ENCODE data around the gene MSI2.
A peak's percentile ranks its signal among the peaks of the same experiment; 100 is the strongest.

The MSI2 gene

DNA sequence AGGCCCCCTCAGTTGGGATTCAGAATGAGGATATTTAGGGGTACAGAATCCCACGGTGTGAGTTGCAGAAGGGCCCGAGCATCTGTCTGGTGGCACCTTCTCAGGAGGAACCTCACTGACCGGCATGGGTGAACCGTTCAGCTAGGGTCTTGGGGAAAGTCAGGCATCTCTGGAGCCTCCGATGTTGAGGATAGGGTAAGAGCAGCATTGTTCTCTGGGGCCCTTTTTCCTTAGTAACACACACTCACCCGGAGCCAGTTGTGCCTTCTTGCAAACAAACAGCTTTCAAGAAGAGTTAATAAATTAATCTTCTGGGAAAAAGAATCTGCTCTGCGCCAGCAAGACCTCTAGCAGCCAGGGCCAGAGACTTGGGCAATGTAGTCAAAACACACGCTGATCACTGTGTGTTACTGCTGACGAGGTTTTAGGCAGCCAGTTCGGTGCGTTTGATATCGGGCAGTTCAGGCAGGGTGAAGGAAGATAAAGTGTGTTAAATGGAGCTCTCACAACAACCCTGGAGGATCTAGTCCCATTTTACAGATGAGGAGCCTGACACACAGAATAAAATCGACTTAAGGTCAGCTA, 48.9 kb downstream of the MSI2 start:
- H3K9ac ChIP-seq (ENCODE audit: low read depth, low read length, poor library complexity) = no peak overlapping the region
- peaks cover 7 to 92% of the 10 kb centered on the region in 2 donors for H3K36me3 ChIP-seq (replicated peaks in 1 of 2; ENCODE audit: control insufficient read depth in 2 of 2, insufficient read depth in 2 of 2, low read length in 2 of 2)
- no peak overlapping the region for H2AFZ ChIP-seq (ENCODE audit: low read length)
- H3K14ac ChIP-seq (ENCODE audit: low read length) = no peak overlapping the region
- no peaks in the 10 kb centered on the region for H3K27me3 ChIP-seq (ENCODE audit: control insufficient read depth in 3 of 3, insufficient read depth in 3 of 3, low read depth in 1 of 3, low read length in 3 of 3)
- no peak overlapping the region for H2BK120ac ChIP-seq (ENCODE audit: low read depth, low read length)
- H4K8ac ChIP-seq (ENCODE audit: low read depth, low read length) = no peak overlapping the region
- H3K4ac ChIP-seq (ENCODE audit: low read length) = no peak overlapping the region
- H3K18ac ChIP-seq (ENCODE audit: low read length) = no peak overlapping the region
- peaks cover 0 to 14% of the 10 kb centered on the region in 2 donors for H3K4me1 ChIP-seq (ENCODE audit: control insufficient read depth in 2 of 2, insufficient read depth in 1 of 2, low read depth in 1 of 2, low read length in 2 of 2)
- DNase-seq (ENCODE audit: low spot score) = no peak
- no peak overlapping the region for H2BK15ac ChIP-seq (ENCODE audit: low read length)
- H2AK5ac ChIP-seq (ENCODE audit: low read depth, low read length) = no peak overlapping the region
- no peak overlapping the region for H3K27ac ChIP-seq (replicated peaks; ENCODE audit: low read length)
- H3K79me1 ChIP-seq (ENCODE audit: low read depth, low read length) = peaks cover 8% of the 10 kb centered on the region
- no peak overlapping the region for H3K4me2 ChIP-seq (ENCODE audit: insufficient read depth, low read length, poor library complexity, severe bottlenecking)
- H2BK12ac ChIP-seq (ENCODE audit: low read length) = no peak overlapping the region
- H2BK5ac ChIP-seq (ENCODE audit: low read length) = no peak overlapping the region
- no peak overlapping the region for H3K23ac ChIP-seq (ENCODE audit: low read depth, low read length, poor library complexity)
- no peak overlapping the region for H3K4me3 ChIP-seq (ENCODE audit: low read length in 2 of 2)
- H3K9me3 ChIP-seq (replicated peaks in 1 of 2; ENCODE audit: control insufficient read depth in 2 of 2, insufficient read depth in 1 of 2, low read depth in 1 of 2, low read length in 2 of 2) = peaks cover 0 to 21% of the 10 kb centered on the region in 2 donors
- no CpG with 5 or more reads among the region's 13 CpGs for WGBS, 2 donors (ENCODE audit: extremely low coverage in 2 of 2, insufficient read length in 2 of 2, insufficient replicate concordance in 1 of 2)
- H4K91ac ChIP-seq (ENCODE audit: low read depth, low read length, poor library complexity) = no peak overlapping the region

DNA sequence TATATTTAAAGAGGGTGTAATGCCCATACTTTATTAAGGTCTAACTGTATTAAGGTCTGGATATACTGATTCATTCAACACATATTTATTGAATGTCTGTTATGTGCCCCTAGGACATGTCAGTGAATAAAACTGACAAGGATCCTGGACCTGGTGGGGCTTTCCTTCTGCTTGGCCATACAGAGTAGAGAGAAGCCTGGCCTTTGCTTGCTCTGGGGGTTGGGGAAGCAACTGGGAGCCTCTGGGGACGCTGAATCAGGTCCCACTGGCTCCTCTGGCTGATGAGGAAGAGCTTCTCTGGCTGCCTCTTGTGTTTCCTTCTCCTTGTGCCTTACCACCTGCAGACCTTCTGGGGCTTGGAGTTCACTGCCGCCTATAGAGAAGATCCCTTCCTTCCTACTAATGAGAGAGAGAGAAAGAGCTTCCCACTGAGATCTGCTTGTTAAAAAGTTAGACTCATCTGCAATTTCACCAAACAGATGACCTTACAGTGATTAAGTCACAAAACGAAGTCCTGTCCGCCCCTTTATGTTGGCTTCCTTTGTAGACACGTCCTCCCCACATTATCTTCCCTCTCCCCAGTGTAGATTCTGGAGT, 49.7 kb downstream of the MSI2 start:
- no CpG with 5 or more reads among the region's 5 CpGs for WGBS, 2 donors (ENCODE audit: extremely low coverage in 2 of 2, insufficient read length in 2 of 2, insufficient replicate concordance in 1 of 2)
- no peak overlapping the region for H3K4me2 ChIP-seq (ENCODE audit: insufficient read depth, low read length, poor library complexity, severe bottlenecking)
- peaks cover 8% of the 10 kb centered on the region for H3K79me1 ChIP-seq (ENCODE audit: low read depth, low read length)
- peaks cover 0 to 14% of the 10 kb centered on the region in 2 donors for H3K4me1 ChIP-seq (ENCODE audit: control insufficient read depth in 2 of 2, insufficient read depth in 1 of 2, low read depth in 1 of 2, low read length in 2 of 2)
- no peak overlapping the region for H4K8ac ChIP-seq (ENCODE audit: low read depth, low read length)
- no peaks in the 10 kb centered on the region for H3K27me3 ChIP-seq (ENCODE audit: control insufficient read depth in 3 of 3, insufficient read depth in 3 of 3, low read depth in 1 of 3, low read length in 3 of 3)
- H3K27ac ChIP-seq (replicated peaks; ENCODE audit: low read length) = no peak overlapping the region
- H3K9ac ChIP-seq (ENCODE audit: low read depth, low read length, poor library complexity) = no peak overlapping the region
- no peak overlapping the region for H3K18ac ChIP-seq (ENCODE audit: low read length)
- peaks cover 0 to 13% of the 10 kb centered on the region in 2 donors for H3K9me3 ChIP-seq (replicated peaks in 1 of 2; ENCODE audit: control insufficient read depth in 2 of 2, insufficient read depth in 1 of 2, low read depth in 1 of 2, low read length in 2 of 2)
- no peak overlapping the region for H3K23ac ChIP-seq (ENCODE audit: low read depth, low read length, poor library complexity)
- H2BK5ac ChIP-seq (ENCODE audit: low read length) = no peak overlapping the region
- H3K4me3 ChIP-seq (ENCODE audit: low read length in 2 of 2) = no peak overlapping the region
- no peak for DNase-seq (ENCODE audit: low spot score)
- H2BK120ac ChIP-seq (ENCODE audit: low read depth, low read length) = no peak overlapping the region
- no peak overlapping the region for H2BK15ac ChIP-seq (ENCODE audit: low read length)
- no peak overlapping the region for H2AK5ac ChIP-seq (ENCODE audit: low read depth, low read length)
- no peak overlapping the region for H3K4ac ChIP-seq (ENCODE audit: low read length)
- H3K36me3 ChIP-seq (replicated peaks in 1 of 2; ENCODE audit: control insufficient read depth in 2 of 2, insufficient read depth in 2 of 2, low read length in 2 of 2) = peaks cover 9 to 91% of the 10 kb centered on the region in 2 donors
- H2AFZ ChIP-seq (ENCODE audit: low read length) = no peak overlapping the region
- H2BK12ac ChIP-seq (ENCODE audit: low read length) = no peak overlapping the region
- H3K14ac ChIP-seq (ENCODE audit: low read length) = no peak overlapping the region
- H4K91ac ChIP-seq (ENCODE audit: low read depth, low read length, poor library complexity) = no peak overlapping the region

DNA sequence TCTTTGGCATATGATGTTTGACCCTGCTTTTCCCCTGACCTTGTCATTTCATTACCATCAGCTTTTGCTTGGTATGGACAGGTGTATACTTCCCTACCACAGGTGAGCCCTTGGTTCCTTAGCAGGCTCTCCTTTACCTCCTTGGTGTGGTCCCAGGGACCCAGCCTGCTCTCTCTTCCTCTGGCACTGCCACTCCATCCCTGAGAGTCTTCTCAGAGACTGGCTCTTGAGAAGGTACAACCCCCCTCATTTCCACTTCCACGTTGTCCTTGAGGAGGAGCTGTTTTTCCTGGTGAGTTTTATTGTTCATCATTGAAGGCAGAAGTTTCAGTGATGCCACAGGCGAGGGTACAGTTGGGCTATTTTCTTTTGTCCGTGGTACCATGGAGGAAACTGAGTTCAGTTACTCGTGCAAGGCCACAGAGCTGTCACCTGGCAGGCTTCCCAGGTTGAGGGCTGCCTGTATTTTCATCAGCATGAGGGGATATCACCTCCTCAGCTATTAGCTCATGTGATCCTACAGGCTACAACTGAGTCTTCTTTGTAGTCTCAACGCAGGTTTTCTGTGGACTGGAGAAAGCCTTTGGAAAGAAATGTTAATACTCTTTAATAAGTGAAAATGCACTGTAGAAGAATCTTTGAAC, 52.3 kb downstream of the MSI2 start:
- no peak overlapping the region for H3K27ac ChIP-seq (replicated peaks; ENCODE audit: low read length)

DNA sequence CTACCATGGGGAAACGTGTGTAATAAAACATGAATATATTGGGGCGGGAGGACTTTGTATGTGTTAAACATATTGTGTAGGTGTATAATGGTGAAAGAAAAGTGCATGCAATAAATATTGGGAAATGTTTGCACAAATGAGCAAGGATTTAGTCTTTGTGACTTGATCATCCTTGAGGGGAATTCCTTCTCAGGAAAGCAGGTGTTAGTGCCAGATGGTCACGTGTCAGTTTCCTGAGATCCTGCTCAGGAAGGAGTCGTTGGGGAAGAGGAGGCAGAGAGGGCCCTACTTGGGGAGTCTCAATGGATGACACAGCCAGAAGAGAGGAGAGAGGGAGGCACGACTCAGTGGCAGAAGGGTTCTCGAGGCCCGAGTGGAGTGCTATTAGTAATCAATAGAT, 53.2 kb downstream of the MSI2 start:
- H2BK15ac ChIP-seq (ENCODE audit: low read length) = no peak overlapping the region
- no peak overlapping the region for H3K4me2 ChIP-seq (ENCODE audit: insufficient read depth, low read length, poor library complexity, severe bottlenecking)
- H2BK5ac ChIP-seq (ENCODE audit: low read length) = no peak overlapping the region
- peaks cover 7% of the 10 kb centered on the region for H3K79me1 ChIP-seq (ENCODE audit: low read depth, low read length)
- WGBS, 2 donors (ENCODE audit: extremely low coverage in 2 of 2, insufficient read length in 2 of 2, insufficient replicate concordance in 1 of 2) = 100% methylated on average over 1 of the region's 7 CpGs; no CpG with 5 or more reads in 1 of the 2 donors
- H2AK5ac ChIP-seq (ENCODE audit: low read depth, low read length) = no peak overlapping the region
- H3K23ac ChIP-seq (ENCODE audit: low read depth, low read length, poor library complexity) = no peak overlapping the region
- no peak overlapping the region for H4K91ac ChIP-seq (ENCODE audit: low read depth, low read length, poor library complexity)
- no peak for DNase-seq (ENCODE audit: low spot score)
- H3K18ac ChIP-seq (ENCODE audit: low read length) = peak overlapping the region; percentile 5
- no peak overlapping the region for H3K4me3 ChIP-seq (ENCODE audit: low read length in 2 of 2)
- no peak overlapping the region for H3K9ac ChIP-seq (ENCODE audit: low read depth, low read length, poor library complexity)
- H3K4me1 ChIP-seq (ENCODE audit: control insufficient read depth in 2 of 2, insufficient read depth in 1 of 2, low read depth in 1 of 2, low read length in 2 of 2) = peaks cover 20 to 21% of the 10 kb centered on the region in 2 donors
- H2BK120ac ChIP-seq (ENCODE audit: low read depth, low read length) = no peak overlapping the region
- H3K27me3 ChIP-seq (ENCODE audit: control insufficient read depth in 3 of 3, insufficient read depth in 3 of 3, low read depth in 1 of 3, low read length in 3 of 3) = no peaks in the 10 kb centered on the region
- H2AFZ ChIP-seq (ENCODE audit: low read length) = no peak overlapping the region
- no peak overlapping the region for H3K4ac ChIP-seq (ENCODE audit: low read length)
- H3K27ac ChIP-seq (replicated peaks; ENCODE audit: low read length) = no peak overlapping the region
- H2BK12ac ChIP-seq (ENCODE audit: low read length) = no peak overlapping the region
- no peak overlapping the region for H4K8ac ChIP-seq (ENCODE audit: low read depth, low read length)
- no peaks in the 10 kb centered on the region for H3K9me3 ChIP-seq (replicated peaks in 1 of 2; ENCODE audit: control insufficient read depth in 2 of 2, insufficient read depth in 1 of 2, low read depth in 1 of 2, low read length in 2 of 2)
- H3K14ac ChIP-seq (ENCODE audit: low read length) = no peak overlapping the region
- H3K36me3 ChIP-seq (replicated peaks in 1 of 2; ENCODE audit: control insufficient read depth in 2 of 2, insufficient read depth in 2 of 2, low read length in 2 of 2) = peaks cover 11 to 77% of the 10 kb centered on the region in 2 donors

More for the DNA sequence above, 52.3 kb downstream of the MSI2 start:
- no peak overlapping the region for H3K4me2 ChIP-seq (ENCODE audit: insufficient read depth, low read length, poor library complexity, severe bottlenecking)
- peaks cover 7% of the 10 kb centered on the region for H3K79me1 ChIP-seq (ENCODE audit: low read depth, low read length)
- H3K18ac ChIP-seq (ENCODE audit: low read length) = no peak overlapping the region
- H2BK120ac ChIP-seq (ENCODE audit: low read depth, low read length) = no peak overlapping the region
- no peak overlapping the region for H3K14ac ChIP-seq (ENCODE audit: low read length)
- H3K4me3 ChIP-seq (ENCODE audit: low read length in 2 of 2) = no peak overlapping the region
- H3K23ac ChIP-seq (ENCODE audit: low read depth, low read length, poor library complexity) = no peak overlapping the region
- no peaks in the 10 kb centered on the region for H3K27me3 ChIP-seq (ENCODE audit: control insufficient read depth in 3 of 3, insufficient read depth in 3 of 3, low read depth in 1 of 3, low read length in 3 of 3)
- no peak overlapping the region for H2AFZ ChIP-seq (ENCODE audit: low read length)
- no peak for DNase-seq (ENCODE audit: low spot score)
- H3K4me1 ChIP-seq (ENCODE audit: control insufficient read depth in 2 of 2, insufficient read depth in 1 of 2, low read depth in 1 of 2, low read length in 2 of 2) = peaks cover 16 to 20% of the 10 kb centered on the region in 2 donors
- no peak overlapping the region for H2AK5ac ChIP-seq (ENCODE audit: low read depth, low read length)
- H4K91ac ChIP-seq (ENCODE audit: low read depth, low read length, poor library complexity) = no peak overlapping the region
- no peak overlapping the region for H3K9ac ChIP-seq (ENCODE audit: low read depth, low read length, poor library complexity)
- WGBS, 2 donors (ENCODE audit: extremely low coverage in 2 of 2, insufficient read length in 2 of 2, insufficient replicate concordance in 1 of 2) = no CpG with 5 or more reads among the region's 5 CpGs
- no peak overlapping the region for H4K8ac ChIP-seq (ENCODE audit: low read depth, low read length)
- no peak overlapping the region for H2BK15ac ChIP-seq (ENCODE audit: low read length)
- peaks cover 11 to 78% of the 10 kb centered on the region in 2 donors for H3K36me3 ChIP-seq (replicated peaks in 1 of 2; ENCODE audit: control insufficient read depth in 2 of 2, insufficient read depth in 2 of 2, low read length in 2 of 2)
- H2BK12ac ChIP-seq (ENCODE audit: low read length) = no peak overlapping the region
- no peak overlapping the region for H3K4ac ChIP-seq (ENCODE audit: low read length)
- H2BK5ac ChIP-seq (ENCODE audit: low read length) = peak overlapping the region; percentile 10
- H3K9me3 ChIP-seq (replicated peaks in 1 of 2; ENCODE audit: control insufficient read depth in 2 of 2, insufficient read depth in 1 of 2, low read depth in 1 of 2, low read length in 2 of 2) = peaks cover 0 to 2% of the 10 kb centered on the region in 2 donors

Data from neuronal stem cell (in vitro differentiated cells).